Bronchial epithelial cell (primary cell): ENCODE data around the gene ZFAND3. TPM values are rescaled to one million over a fixed set of nuclear protein-coding genes. Genes with fewer than 3 reads are reported as not detected.
A peak's percentile ranks its signal among the peaks of the same experiment; 100 is the strongest.

Experiments used
- DNase-seq: peaks from one replicate; pipeline ENCODE4 v3.0.0-alpha.2; 2010; ENCODE audit warnings: low read depth
- FAIRE-seq: peaks from 2 replicates; lab custom pipeline; 2011; peaks lifted over from hg19 to GRCh38; lab: Jason Lieb, UNC
- H3K27me3 ChIP-seq: 2 replicates; pipeline ENCODE4 v1.5.1; 2011; ENCODE audit warnings: low read length; ENCODE audit not compliant: control insufficient read depth, insufficient read depth
- H3K36me3 ChIP-seq: 2 replicates; pipeline ENCODE4 v1.5.1; 2011; ENCODE audit warnings: low read length; ENCODE audit not compliant: control insufficient read depth, insufficient read depth
- H3K4me3 ChIP-seq: 2 replicates; pipeline ENCODE4 v1.5.1; 2011; ENCODE audit warnings: mild to moderate bottlenecking, low read depth, low read length, control low read depth
- total RNA-seq: library from RNA; depleted of rRNA; stranded (reverse); fragments of >200 nt; gene quantifications from 2 replicates; pipeline ENCODE4 v1.2.1, GENCODE V29; 2014
- TF ChIP-seq, protein P1 (sequence below): IDR thresholded peaks from 2 replicates; pipeline ENCODE4 v1.5.1; 2011; ENCODE audit warnings: mild to moderate bottlenecking, moderate library complexity, low read length, control low read depth, inconsistent platforms; ENCODE audit not compliant: insufficient read depth, severe bottlenecking

The ZFAND3 gene
- total RNA-seq, 1 donor from 2014 or later: 25.5 TPM

DNA sequence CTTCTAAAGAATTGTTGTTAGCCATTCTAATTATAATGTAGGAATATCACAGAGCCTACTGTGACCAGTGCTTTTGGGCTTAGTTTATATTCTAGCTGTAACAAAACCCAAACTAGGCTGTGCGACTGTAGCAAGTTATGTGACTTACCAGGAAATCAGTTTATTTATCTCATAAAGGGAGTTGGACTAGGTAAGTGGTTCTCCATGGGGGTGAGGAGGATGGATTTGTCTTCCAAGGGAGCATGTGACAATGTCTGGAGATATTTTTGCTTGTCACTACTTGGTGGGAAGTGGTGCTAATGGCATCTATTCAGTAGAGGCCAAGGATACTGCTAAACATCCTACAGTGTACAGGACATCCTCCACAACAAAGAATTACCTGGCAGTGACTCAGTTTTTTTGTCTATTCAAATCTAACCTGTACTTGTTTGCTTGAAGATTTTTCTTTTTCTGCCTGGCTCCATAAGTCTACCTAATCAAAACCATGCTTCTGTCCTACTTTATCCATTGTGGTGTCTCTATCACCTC, 32.5 kb downstream of the ZFAND3 start:
- TF ChIP-seq, protein P1, sequence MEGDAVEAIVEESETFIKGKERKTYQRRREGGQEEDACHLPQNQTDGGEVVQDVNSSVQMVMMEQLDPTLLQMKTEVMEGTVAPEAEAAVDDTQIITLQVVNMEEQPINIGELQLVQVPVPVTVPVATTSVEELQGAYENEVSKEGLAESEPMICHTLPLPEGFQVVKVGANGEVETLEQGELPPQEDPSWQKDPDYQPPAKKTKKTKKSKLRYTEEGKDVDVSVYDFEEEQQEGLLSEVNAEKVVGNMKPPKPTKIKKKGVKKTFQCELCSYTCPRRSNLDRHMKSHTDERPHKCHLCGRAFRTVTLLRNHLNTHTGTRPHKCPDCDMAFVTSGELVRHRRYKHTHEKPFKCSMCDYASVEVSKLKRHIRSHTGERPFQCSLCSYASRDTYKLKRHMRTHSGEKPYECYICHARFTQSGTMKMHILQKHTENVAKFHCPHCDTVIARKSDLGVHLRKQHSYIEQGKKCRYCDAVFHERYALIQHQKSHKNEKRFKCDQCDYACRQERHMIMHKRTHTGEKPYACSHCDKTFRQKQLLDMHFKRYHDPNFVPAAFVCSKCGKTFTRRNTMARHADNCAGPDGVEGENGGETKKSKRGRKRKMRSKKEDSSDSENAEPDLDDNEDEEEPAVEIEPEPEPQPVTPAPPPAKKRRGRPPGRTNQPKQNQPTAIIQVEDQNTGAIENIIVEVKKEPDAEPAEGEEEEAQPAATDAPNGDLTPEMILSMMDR: no peak
- no peak for FAIRE-seq
- H3K4me3 ChIP-seq: no peak overlapping the region
- H3K27me3 ChIP-seq: no peaks in the 10 kb centered on the region
- peak; percentile 22 for DNase-seq
- H3K36me3 ChIP-seq: no peaks in the 10 kb centered on the region

DNA sequence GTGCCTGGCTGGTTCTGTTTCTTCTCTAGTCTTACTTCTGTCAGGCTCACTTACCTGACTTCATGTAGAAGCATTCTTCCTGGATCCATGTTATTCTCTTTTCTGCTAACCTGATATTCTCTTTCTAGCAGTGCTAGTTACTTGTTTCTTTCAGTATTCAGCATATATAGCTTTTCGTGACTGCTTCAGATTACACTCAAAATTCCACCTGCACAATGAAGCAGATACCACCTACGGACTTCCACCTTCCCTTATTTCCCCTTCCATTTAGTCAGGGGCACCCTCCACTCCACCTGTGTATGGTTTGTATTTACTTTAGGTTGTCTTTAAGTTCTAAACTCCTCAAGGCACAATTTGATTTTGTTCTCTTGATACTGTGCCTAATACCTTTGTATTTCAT, 36.8 kb downstream of the ZFAND3 start:
- H3K4me3 ChIP-seq: no peak overlapping the region
- TF ChIP-seq, protein P1: no peak
- FAIRE-seq (no peak), DNase-seq (no peak)
- no peaks in the 10 kb centered on the region for H3K36me3 ChIP-seq
- no peaks in the 10 kb centered on the region for H3K27me3 ChIP-seq

DNA sequence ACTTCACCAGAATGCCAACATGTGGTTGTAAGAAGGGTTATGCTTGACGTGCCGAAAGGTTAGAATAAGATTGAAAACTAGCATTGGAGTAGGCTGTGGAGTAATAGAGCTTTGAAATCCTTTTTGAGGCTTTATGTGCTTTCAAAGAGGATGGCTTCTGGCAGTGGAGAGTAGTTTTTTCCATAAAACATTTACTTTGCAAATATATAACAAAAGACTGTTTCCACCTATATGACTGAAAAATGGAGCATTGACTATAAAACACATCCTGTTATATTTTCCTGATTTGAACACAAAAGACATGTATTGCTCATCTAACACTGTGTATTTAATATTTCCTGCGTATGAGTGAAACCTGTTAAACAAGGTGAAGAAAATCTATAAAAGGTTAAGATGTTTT, 38.8 kb downstream of the ZFAND3 start:
- DNase-seq (no peak), FAIRE-seq (no peak)
- Histone ChIP-seq H3K36me3 (no peaks in the 10 kb centered on the region), H3K4me3 (no peak overlapping the region), H3K27me3 (no peaks in the 10 kb centered on the region)
- TF ChIP-seq, protein P1: no peak

DNA sequence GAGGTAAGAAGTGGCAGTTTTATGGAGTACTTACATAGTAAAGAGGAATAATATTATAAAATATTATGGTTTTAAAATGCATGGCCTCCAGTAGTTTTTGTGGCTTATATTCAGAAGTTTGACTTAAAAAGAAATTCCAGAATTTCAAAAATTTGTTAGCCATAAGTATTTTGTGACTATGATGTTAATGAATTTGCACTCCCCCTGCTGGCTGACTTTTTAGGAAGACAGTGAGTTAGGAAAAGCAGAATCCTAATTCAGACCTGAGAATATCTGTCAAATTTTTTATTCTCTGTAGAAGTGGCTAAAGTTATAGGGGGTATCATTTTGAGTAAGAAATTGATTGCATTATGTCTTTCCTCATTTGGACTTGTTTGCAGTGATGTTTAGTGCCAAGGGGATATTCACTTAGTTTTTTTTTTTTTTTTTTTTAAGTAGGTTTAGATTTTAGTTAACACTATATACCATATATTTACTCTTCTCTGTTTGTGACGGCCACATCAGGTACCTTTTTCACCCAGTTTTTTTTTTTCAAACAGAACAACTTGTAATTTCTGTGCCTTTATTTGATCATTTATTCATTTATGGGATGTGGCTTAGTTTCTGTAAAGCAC, 40.8 kb downstream of the ZFAND3 start:
- DNase-seq (peak; percentile 44), FAIRE-seq (no peak)
- TF ChIP-seq, protein P1: peak; percentile 37
- Histone ChIP-seq H3K4me3 (no peak overlapping the region), H3K36me3 (no peaks in the 10 kb centered on the region), H3K27me3 (no peaks in the 10 kb centered on the region)

DNA sequence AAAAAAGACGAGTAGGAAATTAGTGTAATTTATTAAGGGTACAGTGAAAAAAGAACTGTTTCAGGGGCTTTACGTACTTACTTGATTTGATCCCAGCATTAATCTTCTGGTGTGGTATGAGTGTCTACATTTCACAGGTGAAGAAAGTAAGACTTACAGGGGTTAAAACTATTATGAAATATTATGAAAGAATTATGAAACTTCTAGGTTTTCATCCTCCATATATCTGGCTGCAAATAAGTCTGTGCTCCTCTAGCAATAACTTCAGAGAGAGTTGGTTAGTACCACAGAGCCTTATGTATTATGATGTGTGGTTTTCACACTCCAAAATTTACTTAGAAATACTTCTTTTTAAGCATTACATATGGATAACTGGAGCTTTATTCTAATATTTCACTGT, 41.9 kb downstream of the ZFAND3 start:
- no peaks in the 10 kb centered on the region for H3K36me3 ChIP-seq
- FAIRE-seq (no peak), DNase-seq (no peak)
- no peaks in the 10 kb centered on the region for H3K27me3 ChIP-seq
- TF ChIP-seq, protein P1: no peak
- H3K4me3 ChIP-seq: no peak overlapping the region

DNA sequence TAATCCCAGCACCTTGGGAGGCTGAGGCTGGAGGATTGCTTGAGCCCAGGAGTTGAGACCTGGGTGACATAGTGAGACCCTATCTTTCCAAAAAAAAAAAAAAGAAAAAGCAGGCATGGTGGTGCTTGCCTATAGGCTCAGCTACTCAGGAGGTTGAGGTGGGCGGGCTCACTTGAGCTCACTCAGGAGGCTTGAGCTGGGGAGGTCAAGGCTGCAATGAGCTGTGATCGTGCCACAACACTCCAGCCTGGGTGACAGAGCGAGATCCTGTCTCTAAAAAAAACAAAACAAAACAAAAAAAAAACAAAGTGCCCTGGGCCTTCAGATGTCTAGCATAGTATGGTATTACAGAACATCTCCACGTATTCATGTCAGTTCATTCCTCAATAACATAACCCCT, 42.9 kb downstream of the ZFAND3 start:
- FAIRE-seq (no peak), DNase-seq (no peak)
- no peaks in the 10 kb centered on the region for H3K27me3 ChIP-seq
- no peak overlapping the region for H3K4me3 ChIP-seq
- TF ChIP-seq, protein P1: no peak
- H3K36me3 ChIP-seq: no peaks in the 10 kb centered on the region
